Natural killer cell (primary cell): ENCODE measurements around the gene TRIM58. TPM values are rescaled to one million over a fixed set of nuclear protein-coding genes. Genes with fewer than 3 reads are reported as not detected.
A peak's percentile ranks its signal among the peaks of the same experiment; 100 is the strongest.

Experiments
- ATAC-seq, 3 donors: fragments of 150-1000 bp in 2 of 3; fragments of 200-7000 bp in 1 of 3; cut with Tn5 transposase; 1 replicate in 1 of 3; 2 replicates in 2 of 3; pipeline ENCODE4 v1.10.0; 2021; ENCODE audit warnings: mild to moderate bottlenecking in 2 of 3, moderate library complexity in 2 of 3
- DNase-seq, 2 donors: peaks; one replicate each; pipeline versions ENCODE4 v3.0.0 to v3.0.0-alpha.2; 2013 to 2021; ENCODE audit warnings: mixed read lengths in 1 of 2
- H3K27ac ChIP-seq: one replicate; pipeline ENCODE4 v1.5.1; 2013; ENCODE audit warnings: mild to moderate bottlenecking, low read length
- H3K27me3 ChIP-seq: one replicate; pipeline ENCODE4 v1.6.1; 2013; ENCODE audit warnings: low read length; ENCODE audit not compliant: control insufficient read depth, insufficient read depth
- H3K36me3 ChIP-seq: one replicate; pipeline ENCODE4 v1.6.1; 2013; ENCODE audit warnings: low read length; ENCODE audit not compliant: control insufficient read depth, insufficient read depth
- H3K4me1 ChIP-seq: one replicate; pipeline ENCODE4 v1.6.1; 2013; ENCODE audit warnings: low read length; ENCODE audit not compliant: control insufficient read depth, insufficient read depth
- H3K4me3 ChIP-seq: one replicate; pipeline ENCODE4 v1.5.1; 2013; ENCODE audit warnings: low read length
- H3K9me3 ChIP-seq: one replicate; pipeline ENCODE4 v1.6.1; 2013; ENCODE audit warnings: low read length; ENCODE audit not compliant: control insufficient read depth, insufficient read depth
- H3K27ac Mint-ChIP-seq, 2 donors: one replicate each; pipeline ENCODE4 v1.8.0; 2022; ENCODE audit warnings: mild to moderate bottlenecking in 2 of 2, mixed read lengths in 2 of 2, moderate library complexity in 1 of 2
- H3K27me3 Mint-ChIP-seq, 2 donors: one replicate each; pipeline ENCODE4 v1.8.0; 2022; ENCODE audit warnings: low read depth in 2 of 2, mixed read lengths in 2 of 2
- H3K36me3 Mint-ChIP-seq: one replicate; pipeline ENCODE4 v1.8.0; 2022; ENCODE audit warnings: mixed read lengths
- H3K4me1 Mint-ChIP-seq, 2 donors: one replicate each; pipeline ENCODE4 v1.8.0; 2022; ENCODE audit warnings: mixed read lengths in 2 of 2
- H3K4me3 Mint-ChIP-seq: one replicate; pipeline ENCODE4 v1.8.0; 2022; ENCODE audit warnings: mild to moderate bottlenecking, moderate library complexity, mixed read lengths
- H3K9me3 Mint-ChIP-seq, 2 donors: one replicate each; pipeline ENCODE4 v1.8.0; 2022; ENCODE audit warnings: mixed read lengths in 2 of 2
- CTCF ChIP-seq: fragments of 200-600 bp; IDR thresholded peaks from one replicate; pipeline ENCODE4 v1.8.0; 2022; ENCODE audit warnings: antibody characterized with exemption
- WGBS: methylation state at CpG from one replicate; pipeline ENCODE4 v1.1.7; 2013; ENCODE audit warnings: missing lambda C conversion rate; ENCODE audit not compliant: insufficient coverage; 5-methylcytosine and 5-hydroxymethylcytosine counted together
- intact Hi-C: fragments of 100-400 bp; cut with micrococcal nuclease; formaldehyde crosslinking; loops from one replicate; pipeline ENCODE4 v1.14.2; 2022
- total RNA-seq, 4 donors: library from RNA; stranded (reverse); fragments of 120-200 nt in 1 of 4; gene quantifications; one replicate each; pipeline versions ENCODE4 v1.2.3 to v1.2.4, GENCODE V29; 2013 to 2022

The TRIM58 gene
- total RNA-seq, 3 donors from 2014 or later (not counting 1 experiment from before 2014, with no cell fraction given): 0.50 to 3.9 (median 1.9) TPM

GRCh38 chr1:247855911-247856310, 1.1 kb upstream of the TRIM58 start:
- peaks cover 0 to 2% of the 10 kb centered on the region in 2 donors for H3K9me3 Mint-ChIP-seq
- no peak overlapping the region for H3K27ac Mint-ChIP-seq
- WGBS: 90% methylated on average over 2 of the region's 4 CpGs
- Histone ChIP-seq H3K36me3 (no peaks in the 10 kb centered on the region), H3K4me3 (no peak overlapping the region), H3K27me3 (peaks cover 4% of the 10 kb centered on the region), H3K9me3 (no peaks in the 10 kb centered on the region), H3K4me1 (peaks cover 6% of the 10 kb centered on the region), H3K27ac (no peak overlapping the region)
- intact Hi-C loops: no loop called here
- no peak for TF ChIP-seq CTCF
- DNase-seq: no peak
- no peak for ATAC-seq
- peaks cover 12 to 13% of the 10 kb centered on the region in 2 donors for H3K4me1 Mint-ChIP-seq
- H3K36me3 Mint-ChIP-seq: no peaks in the 10 kb centered on the region
- H3K4me3 Mint-ChIP-seq: peak overlapping the region; percentile 89
- peaks cover 24 to 32% of the 10 kb centered on the region in 2 donors for H3K27me3 Mint-ChIP-seq

GRCh38 chr1:247857985-247858619, 1.1 kb downstream of the TRIM58 start:
- DNase-seq (no peak), ATAC-seq (no peak)
- H3K4me1 ChIP-seq: peaks cover 6% of the 10 kb centered on the region
- no peak for TF ChIP-seq CTCF
- WGBS: 4% methylated on average over 12 of the region's 15 CpGs
- no peaks in the 10 kb centered on the region for H3K9me3 ChIP-seq
- peak overlapping the region; percentile 91 for H3K4me3 Mint-ChIP-seq
- H3K27ac ChIP-seq: no peak overlapping the region
- peaks cover 12 to 13% of the 10 kb centered on the region in 2 donors for H3K4me1 Mint-ChIP-seq
- no peaks in the 10 kb centered on the region for H3K36me3 ChIP-seq
- no peak overlapping the region for H3K27ac Mint-ChIP-seq
- peaks cover 4% of the 10 kb centered on the region for H3K27me3 ChIP-seq
- intact Hi-C loops: no loop called here
- H3K4me3 ChIP-seq: peak overlapping the region; percentile 39
- H3K27me3 Mint-ChIP-seq: peaks cover 18 to 33% of the 10 kb centered on the region in 2 donors
- no peaks in the 10 kb centered on the region for H3K36me3 Mint-ChIP-seq
- H3K9me3 Mint-ChIP-seq: no peaks in the 10 kb centered on the region

DNA sequence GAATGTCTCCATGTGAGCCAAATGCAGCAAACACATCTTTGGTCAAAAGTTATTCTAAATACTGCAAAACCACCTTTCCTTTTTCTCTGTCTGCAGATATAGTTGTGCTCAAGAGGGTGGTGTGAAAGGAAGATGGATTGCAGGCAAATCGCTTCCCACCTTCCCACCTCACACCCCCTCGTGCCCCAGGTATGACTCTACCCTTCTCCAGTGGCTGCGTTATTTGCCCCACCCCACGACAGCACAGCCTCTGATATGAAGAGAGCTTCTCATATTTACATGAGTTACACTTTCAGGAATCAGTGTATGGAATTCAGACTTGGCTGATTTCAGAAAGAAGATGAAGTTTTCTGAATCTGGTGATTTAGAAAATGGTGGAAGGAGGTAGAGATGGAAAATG, 5.8 kb downstream of the TRIM58 start:
- Mint-ChIP-seq H3K4me1 (peaks cover 5 to 6% of the 10 kb centered on the region in 2 donors), H3K4me3 (no peak overlapping the region)
- intact Hi-C loops: no loop called here

More for the DNA sequence above, 5.8 kb downstream of the TRIM58 start:
- Mint-ChIP-seq H3K27me3 (peaks cover 7 to 15% of the 10 kb centered on the region in 2 donors), H3K9me3 (no peaks in the 10 kb centered on the region), H3K36me3 (no peaks in the 10 kb centered on the region), H3K27ac (no peak overlapping the region)
- ATAC-seq (no peak), DNase-seq (no peak)
- Histone ChIP-seq H3K9me3 (no peaks in the 10 kb centered on the region), H3K4me1 (peaks cover 4% of the 10 kb centered on the region), H3K4me3 (no peak overlapping the region), H3K36me3 (no peaks in the 10 kb centered on the region), H3K27me3 (peaks cover 4% of the 10 kb centered on the region), H3K27ac (no peak overlapping the region)
- 97% methylated on average over 3 of the region's 4 CpGs for WGBS
- TF ChIP-seq CTCF: no peak
